HCEC 1CT (cell line): ENCODE measurements around the gene PCDHB7.
A peak's percentile ranks its signal among the peaks of the same experiment; 100 is the strongest.
"Not testable (repeated sequence)": the region's sequence is repeated elsewhere in the genome, so short reads cannot be mapped to it uniquely, and the experiment has no call there.

Experiments
- DNase-seq: peaks from one replicate; pipeline ENCODE4 v3.0.0-alpha.2; 2017

The PCDHB7 gene

GRCh38 chr5:141182248-141182647 lies 9.8 kb downstream of the PCDHB7 start, which contains the start of gene PCDHB16:
PCDHB16 (plus strand) TSS chr5:141182387; CDS start chr5:141182560, 173 bp downstream.
- peak; percentile 14 for DNase-seq

GRCh38 chr5:141184117-141184855 lies 11.8 kb downstream of the PCDHB7 start:
- DNase-seq: not testable (repeated sequence)

GRCh38 chr5:141186897-141187512 lies 14.6 kb downstream of the PCDHB7 start, which contains the start of gene PCDHB9:
PCDHB9 (plus strand) TSS chr5:141187161; CDS start chr5:141187319, 158 bp downstream.
- no peak for DNase-seq

- DNase-seq: not testable (repeated sequence)
These were observed 16.2 kb downstream of the PCDHB7 start for GRCh38 chr5:141188682-141189081.

- DNase-seq: not testable (repeated sequence)
These were observed 16.7 kb downstream of the PCDHB7 start for GRCh38 chr5:141189131-141189530.

DNA sequence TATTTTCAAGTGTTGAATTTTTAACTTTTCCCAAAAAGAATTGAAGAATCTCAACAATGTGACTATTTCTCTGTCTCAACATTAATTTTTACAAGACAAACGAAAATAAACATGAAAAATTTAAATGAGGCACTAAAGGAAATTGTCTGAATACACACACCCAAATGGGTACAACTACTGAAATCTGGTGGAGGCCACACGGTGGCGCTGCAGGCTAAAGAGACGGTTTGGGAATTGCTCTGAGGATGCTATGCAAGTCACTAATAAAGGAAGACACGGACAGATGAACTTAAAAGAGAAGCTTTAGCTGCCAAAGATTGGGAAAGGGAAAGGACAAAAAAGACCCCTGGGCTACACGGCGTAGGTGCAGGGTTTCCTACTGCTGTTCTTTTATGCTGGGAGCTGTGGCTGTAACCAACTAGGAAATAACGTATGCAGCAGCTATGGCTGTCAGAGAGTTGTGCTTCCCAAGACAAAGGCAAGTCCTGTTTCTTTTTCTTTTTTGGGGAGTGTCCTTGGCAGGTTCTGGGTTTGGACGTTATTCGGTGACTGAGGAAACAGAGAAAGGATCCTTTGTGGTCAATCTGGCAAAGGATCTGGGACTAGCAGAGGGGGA lies 19.8 kb downstream of the PCDHB7 start, which contains the start of gene PCDHB10:
Gene PCDHB10 (plus strand): TSS at position 244 of the 616 bp plus-strand sequence. CDS start 200 bp downstream, at position 444.
- no peak for DNase-seq

DNA sequence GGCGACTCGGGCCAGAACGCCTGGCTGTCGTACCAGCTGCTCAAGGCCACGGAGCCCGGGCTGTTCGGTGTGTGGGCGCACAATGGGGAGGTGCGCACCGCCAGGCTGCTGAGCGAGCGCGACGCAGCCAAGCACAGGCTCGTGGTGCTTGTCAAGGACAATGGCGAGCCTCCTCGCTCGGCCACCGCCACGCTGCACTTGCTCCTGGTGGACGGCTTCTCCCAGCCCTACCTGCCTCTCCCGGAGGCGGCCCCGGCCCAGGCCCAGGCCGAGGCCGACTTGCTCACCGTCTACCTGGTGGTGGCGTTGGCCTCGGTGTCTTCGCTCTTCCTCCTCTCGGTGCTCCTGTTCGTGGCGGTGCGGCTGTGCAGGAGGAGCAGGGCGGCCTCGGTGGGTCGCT lies 21.9 kb downstream of the PCDHB7 start:
- DNase-seq: not testable (repeated sequence)

- no peak for DNase-seq
These were observed 23.9 kb downstream of the PCDHB7 start for GRCh38 chr5:141196363-141196762.

- DNase-seq: no peak
These were observed 27.2 kb downstream of the PCDHB7 start, which contains the start of gene PCDHB11 for GRCh38 chr5:141199359-141200235. PCDHB11 (plus strand) TSS chr5:141199627; CDS start chr5:141199775, 148 bp downstream.

DNA sequence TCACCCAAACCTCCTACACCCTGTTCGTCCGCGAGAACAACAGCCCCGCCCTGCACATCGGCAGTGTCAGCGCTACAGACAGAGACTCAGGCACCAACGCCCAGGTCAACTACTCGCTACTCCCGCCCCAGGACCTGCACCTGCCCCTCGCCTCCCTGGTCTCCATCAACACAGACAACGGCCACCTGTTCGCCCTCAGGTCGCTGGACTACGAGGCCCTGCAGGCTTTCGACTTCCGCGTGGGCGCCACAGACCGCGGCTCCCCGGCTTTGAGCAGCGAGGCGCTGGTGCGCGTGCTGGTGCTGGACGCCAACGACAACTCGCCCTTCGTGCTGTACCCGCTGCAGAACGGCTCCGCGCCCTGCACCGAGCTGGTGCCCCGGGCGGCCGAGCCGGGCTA lies 28.7 kb downstream of the PCDHB7 start:
- DNase-seq: not testable (repeated sequence)

DNA sequence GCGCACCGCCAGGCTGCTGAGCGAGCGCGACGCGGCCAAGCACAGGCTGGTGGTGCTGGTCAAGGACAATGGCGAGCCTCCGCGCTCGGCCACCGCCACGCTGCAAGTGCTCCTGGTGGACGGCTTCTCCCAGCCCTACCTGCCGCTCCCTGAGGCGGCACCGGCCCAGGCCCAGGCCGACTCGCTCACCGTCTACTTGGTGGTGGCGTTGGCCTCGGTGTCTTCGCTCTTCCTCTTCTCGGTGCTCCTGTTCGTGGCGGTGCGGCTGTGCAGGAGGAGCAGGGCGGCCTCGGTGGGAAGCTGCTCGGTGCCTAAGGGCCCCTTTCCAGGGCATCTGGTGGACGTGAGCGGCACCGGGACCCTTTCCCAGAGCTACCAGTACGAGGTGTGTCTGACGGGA lies 29.2 kb downstream of the PCDHB7 start:
- DNase-seq: not testable (repeated sequence)

GRCh38 chr5:141208478-141208877 lies 36.0 kb downstream of the PCDHB7 start, which contains the start of gene PCDHB12:
PCDHB12 (plus strand) TSS chr5:141208719; CDS start chr5:141208908, 189 bp downstream.
- no peak for DNase-seq

DNA sequence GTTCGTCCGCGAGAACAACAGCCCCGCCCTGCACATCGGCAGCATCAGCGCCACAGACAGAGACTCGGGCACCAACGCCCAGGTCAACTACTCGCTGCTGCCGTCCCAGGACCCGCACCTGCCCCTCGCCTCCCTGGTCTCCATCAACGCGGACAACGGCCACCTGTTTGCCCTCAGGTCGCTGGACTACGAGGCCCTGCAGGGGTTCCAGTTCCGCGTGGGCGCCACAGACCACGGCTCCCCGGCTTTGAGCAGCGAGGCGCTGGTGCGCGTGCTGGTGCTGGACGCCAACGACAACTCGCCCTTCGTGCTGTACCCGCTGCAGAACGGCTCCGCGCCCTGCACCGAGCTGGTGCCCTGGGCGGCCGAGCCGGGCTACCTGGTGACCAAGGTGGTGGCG lies 37.8 kb downstream of the PCDHB7 start:
- not testable (repeated sequence) for DNase-seq

DNA sequence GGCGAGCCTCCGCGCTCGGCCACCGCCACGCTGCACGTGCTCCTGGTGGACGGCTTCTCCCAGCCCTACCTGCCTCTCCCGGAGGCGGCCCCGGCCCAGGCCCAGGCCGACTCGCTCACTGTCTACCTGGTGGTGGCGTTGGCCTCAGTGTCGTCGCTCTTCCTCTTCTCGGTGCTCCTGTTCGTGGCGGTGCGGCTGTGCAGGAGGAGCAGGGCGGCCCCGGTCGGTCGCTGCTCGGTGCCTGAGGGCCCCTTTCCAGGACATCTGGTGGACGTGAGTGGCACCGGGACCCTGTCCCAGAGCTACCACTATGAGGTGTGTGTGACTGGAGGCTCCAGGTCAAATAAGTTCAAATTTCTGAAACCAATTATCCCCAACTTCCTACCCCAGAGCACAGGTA lies 38.4 kb downstream of the PCDHB7 start:
- DNase-seq: not testable (repeated sequence)

GRCh38 chr5:141213656-141214339 lies 41.4 kb downstream of the PCDHB7 start, which contains the start of gene PCDHB13:
PCDHB13 (plus strand) TSS chr5:141213919; CDS start chr5:141214124, 205 bp downstream.
- DNase-seq: not testable (repeated sequence)

DNA sequence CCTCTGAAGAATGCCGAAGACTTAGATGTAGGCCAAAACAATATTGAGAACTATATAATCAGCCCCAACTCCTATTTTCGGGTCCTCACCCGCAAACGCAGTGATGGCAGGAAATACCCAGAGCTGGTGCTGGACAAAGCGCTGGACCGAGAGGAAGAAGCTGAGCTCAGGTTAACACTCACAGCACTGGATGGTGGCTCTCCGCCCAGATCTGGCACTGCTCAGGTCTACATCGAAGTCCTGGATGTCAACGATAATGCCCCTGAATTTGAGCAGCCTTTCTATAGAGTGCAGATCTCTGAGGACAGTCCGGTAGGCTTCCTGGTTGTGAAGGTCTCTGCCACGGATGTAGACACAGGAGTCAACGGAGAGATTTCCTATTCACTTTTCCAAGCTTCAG lies 42.1 kb downstream of the PCDHB7 start:
- not testable (repeated sequence) for DNase-seq

DNA sequence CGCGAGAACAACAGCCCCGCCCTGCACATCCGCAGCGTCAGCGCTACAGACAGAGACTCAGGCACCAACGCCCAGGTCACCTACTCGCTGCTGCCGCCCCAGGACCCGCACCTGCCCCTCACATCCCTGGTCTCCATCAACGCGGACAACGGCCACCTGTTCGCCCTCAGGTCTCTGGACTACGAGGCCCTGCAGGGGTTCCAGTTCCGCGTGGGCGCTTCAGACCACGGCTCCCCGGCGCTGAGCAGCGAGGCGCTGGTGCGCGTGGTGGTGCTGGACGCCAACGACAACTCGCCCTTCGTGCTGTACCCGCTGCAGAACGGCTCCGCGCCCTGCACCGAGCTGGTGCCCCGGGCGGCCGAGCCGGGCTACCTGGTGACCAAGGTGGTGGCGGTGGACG lies 43.1 kb downstream of the PCDHB7 start:
- DNase-seq: not testable (repeated sequence)

DNA sequence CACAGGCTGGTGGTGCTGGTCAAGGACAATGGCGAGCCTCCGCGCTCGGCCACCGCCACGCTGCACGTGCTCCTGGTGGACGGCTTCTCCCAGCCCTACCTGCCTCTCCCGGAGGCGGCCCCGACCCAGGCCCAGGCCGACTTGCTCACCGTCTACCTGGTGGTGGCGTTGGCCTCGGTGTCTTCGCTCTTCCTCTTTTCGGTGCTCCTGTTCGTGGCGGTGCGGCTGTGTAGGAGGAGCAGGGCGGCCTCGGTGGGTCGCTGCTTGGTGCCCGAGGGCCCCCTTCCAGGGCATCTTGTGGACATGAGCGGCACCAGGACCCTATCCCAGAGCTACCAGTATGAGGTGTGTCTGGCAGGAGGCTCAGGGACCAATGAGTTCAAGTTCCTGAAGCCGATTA lies 43.6 kb downstream of the PCDHB7 start:
- DNase-seq: not testable (repeated sequence)

- peak; percentile 21 for DNase-seq
These were observed 50.8 kb downstream of the PCDHB7 start, which contains the start of gene PCDHB14 for GRCh38 chr5:141223112-141223783. PCDHB14 (plus strand) TSS chr5:141223343; CDS start chr5:141223506, 163 bp downstream.

GRCh38 chr5:141224844-141225243 lies 52.4 kb downstream of the PCDHB7 start:
- not testable (repeated sequence) for DNase-seq

- not testable (repeated sequence) for DNase-seq
These were observed 53.0 kb downstream of the PCDHB7 start for GRCh38 chr5:141225421-141225820.
